Transverse colon (tissue), 4 donors: ENCODE measurements around the gene LNX1. TPM values are rescaled to one million over a fixed set of nuclear protein-coding genes. Genes with fewer than 3 reads are reported as not detected.

ENCODE experiments used
- DNase-seq: peaks from one replicate; pipeline ENCODE4 v3.0.0-alpha.2; 2019
- H3K27ac ChIP-seq, 4 donors: fragments of 200-600 bp; sonication (generic); 2 replicates each; pipeline ENCODE4 v1.5.1; 2016 to 2018; ENCODE audit warnings: inconsistent platforms in 4 of 4
- H3K27me3 ChIP-seq: fragments of 200-600 bp; sonication (generic); 2 replicates; pipeline ENCODE4 v1.5.1; 2017; ENCODE audit warnings: inconsistent platforms
- H3K36me3 ChIP-seq, 4 donors: fragments of 200-600 bp; sonication (generic); 2 replicates each; pipeline ENCODE4 v1.5.1; 2017 to 2019; ENCODE audit warnings: inconsistent platforms in 4 of 4
- H3K4me1 ChIP-seq, 4 donors: fragments of 200-600 bp; sonication (generic); 2 replicates each; pipeline ENCODE4 v1.5.1; 2017 to 2020; ENCODE audit warnings: inconsistent platforms in 4 of 4
- H3K4me3 ChIP-seq, 4 donors: fragments of 200-600 bp; sonication (generic); 1 replicate in 1 of 4; 2 replicates in 3 of 4; pipeline versions ENCODE4 v1.5.1 to v1.6.1; 2017 to 2019; ENCODE audit warnings: inconsistent platforms in 4 of 4
- H3K9me3 ChIP-seq, 2 donors: fragments of 200-600 bp; sonication (generic); 2 replicates each; pipeline ENCODE4 v1.5.1; 2017 to 2019; ENCODE audit warnings: inconsistent platforms in 2 of 2
- CTCF ChIP-seq, 5 experiments: fragments of 200-600 bp in 3 of 5; fragments of 450-650 bp in 2 of 5; sonication (generic) in 3 of 5; IDR thresholded peaks; 1 replicate in 2 of 5; 2 replicates in 3 of 5; pipeline ENCODE4 v1.5.1; 2016 to 2017; ENCODE audit warnings: antibody characterized with exemption in 5 of 5, inconsistent platforms in 3 of 5, mild to moderate bottlenecking in 2 of 5, moderate library complexity in 1 of 5
- EP300 ChIP-seq: sonication (generic); formaldehyde crosslinking; IDR thresholded peaks from one replicate; pipeline ENCODE4 v1.6.1; 2017; ENCODE audit warnings: antibody characterized with exemption, low read depth
- POLR2A ChIP-seq: fragments of 450-650 bp; IDR thresholded peaks from one replicate; pipeline ENCODE4 v1.6.1; 2016; ENCODE audit warnings: antibody characterized with exemption, mild to moderate bottlenecking, moderate library complexity
- POLR2AphosphoS5 ChIP-seq, 3 donors: sonication (generic); formaldehyde crosslinking; IDR thresholded peaks; one replicate each; pipeline ENCODE4 v1.6.1; 2016; ENCODE audit warnings: antibody characterized with exemption in 3 of 3
- WGBS, 2 donors: methylation state at CpG; one replicate each; pipeline ENCODE4 v1.1.5; 2018; ENCODE audit warnings: low coverage in 1 of 2; 5-methylcytosine and 5-hydroxymethylcytosine counted together
- in situ Hi-C, 4 donors: fragments of 200-750 bp; cut with MboI; loops; one replicate each; pipeline versions ENCODE4 v1.15.0 to v1.15.1; 2017; ENCODE audit warnings: low sequenced_read_pairs in 3 of 4, low pct_ligation_motif_present in 1 of 4, low pct_unique_long_range_greater_than_20kb in 1 of 4
- intact Hi-C: fragments of 100-400 bp; cut with DNase I; formaldehyde crosslinking; loops from one replicate; pipeline ENCODE4 v1.15.1; 2023; ENCODE audit warnings: low total_unique reads
- total RNA-seq, 4 donors: library from RNA; depleted of rRNA; stranded (reverse); fragments of >200 nt; gene quantifications; one replicate each; pipeline ENCODE4 v1.1.0, GENCODE V29; 2016

LNX1 gene
- total RNA-seq, 4 donors from 2014 or later, result 2.6 to 35.5 (median 18.1) TPM

DNA sequence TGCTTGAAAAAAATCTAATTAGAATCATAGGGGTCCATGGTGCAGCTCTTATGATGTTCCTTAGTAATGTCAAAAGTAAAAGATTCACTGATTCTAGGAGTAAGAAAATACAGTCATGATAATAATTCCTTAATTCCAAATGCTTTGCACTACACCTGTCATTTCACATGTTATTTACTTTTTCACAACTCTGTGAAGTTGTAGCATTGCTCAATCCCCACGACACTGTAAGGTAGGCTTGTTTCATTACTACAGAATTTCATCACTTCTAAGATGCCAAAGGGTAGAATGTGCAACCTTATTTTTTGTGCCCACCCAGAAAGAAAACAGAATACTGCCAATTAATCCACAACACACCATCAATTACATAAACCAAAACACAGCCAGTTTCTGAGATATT lies 46.1 kb upstream of the LNX1 start:
- DNase-seq, result no peak
- intact Hi-C loops (no loop called here), in situ Hi-C loops (no loop called here)
- no peak overlapping the region for H3K27ac ChIP-seq
- 21 to 61% methylated on average over 1 of the region's 1 CpG for WGBS, 2 donors
- no peaks in the 10 kb centered on the region for H3K36me3 ChIP-seq
- TF ChIP-seq POLR2AphosphoS5 (IDR thresholded peaks at IDR 0.05), result no peak
- no peak for TF ChIP-seq POLR2A
- no peak for TF ChIP-seq CTCF (IDR thresholded peaks at IDR 0.05)
- TF ChIP-seq EP300, result no peak
- no peak overlapping the region for H3K4me3 ChIP-seq
- no peaks in the 10 kb centered on the region for H3K27me3 ChIP-seq
- peaks cover 0 to 9% (median 0%) of the 10 kb centered on the region in 4 donors for H3K4me1 ChIP-seq
- no peaks in the 10 kb centered on the region for H3K9me3 ChIP-seq

- no peak for TF ChIP-seq POLR2A
- peak in 1 of 3 donors; percentile 34 for TF ChIP-seq POLR2AphosphoS5 (IDR thresholded peaks at IDR 0.05)
- Histone ChIP-seq H3K9me3 (no peaks in the 10 kb centered on the region), H3K36me3 (no peaks in the 10 kb centered on the region), H3K27ac (peak overlapping the region in 1 of 4 donors; percentile 19), H3K27me3 (no peaks in the 10 kb centered on the region), H3K4me3 (no peak overlapping the region), H3K4me1 (peaks cover 0 to 5% (median 0%) of the 10 kb centered on the region in 4 donors)
- 61 to 68% methylated on average over 4 to 5 of the region's 5 CpGs for WGBS, 2 donors
- in situ Hi-C loops (no loop called here), intact Hi-C loops (no loop called here)
- no peak for DNase-seq
Measured at GRCh38 chr4:53635697-53636483, 44.6 kb upstream of the LNX1 start.

DNA sequence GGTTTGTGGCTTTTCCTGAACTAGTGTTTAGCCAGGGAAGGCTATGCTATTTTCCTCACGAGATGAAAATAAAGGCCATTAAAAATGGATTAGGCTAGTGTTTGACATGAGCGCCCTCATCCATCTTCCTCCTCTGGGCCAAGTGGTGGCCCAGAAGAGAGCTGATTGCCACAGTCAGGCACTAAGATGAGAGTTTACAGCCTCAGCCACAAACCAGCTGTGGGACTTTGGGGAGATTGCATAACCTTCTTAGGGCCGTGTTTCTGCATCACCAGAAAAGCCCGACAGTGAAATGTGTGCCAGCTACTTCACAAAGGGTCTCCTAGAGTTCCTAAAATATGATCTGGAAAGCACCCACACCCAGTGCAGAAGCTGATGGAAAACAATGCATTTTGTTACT lies 42.3 kb upstream of the LNX1 start:
- no peak for DNase-seq
- WGBS, 2 donors, result 56% methylated on average over 2 to 4 of the region's 4 CpGs
- no peaks in the 10 kb centered on the region for H3K9me3 ChIP-seq
- peak overlapping the region in 2 of 4 donors; percentile 30 to 45 for H3K27ac ChIP-seq
- H3K36me3 ChIP-seq, result no peaks in the 10 kb centered on the region
- TF ChIP-seq CTCF (IDR thresholded peaks at IDR 0.05) (no peak), POLR2AphosphoS5 (IDR thresholded peaks at IDR 0.05) (peak in 1 of 3 donors; percentile 14), POLR2A (no peak), EP300 (no peak)
- no peaks in the 10 kb centered on the region for H3K27me3 ChIP-seq
- H3K4me1 ChIP-seq, result no peaks in the 10 kb centered on the region
- in situ Hi-C loops, result no loop called here
- intact Hi-C loops, result no loop called here
- H3K4me3 ChIP-seq, result no peak overlapping the region

- 0 to 77% methylated on average over 1 of the region's 1 CpG for WGBS, 2 donors
- intact Hi-C loops (no loop called here), in situ Hi-C loops (no loop called here)
- Histone ChIP-seq H3K4me3 (no peak overlapping the region), H3K4me1 (no peaks in the 10 kb centered on the region), H3K36me3 (no peaks in the 10 kb centered on the region), H3K9me3 (no peaks in the 10 kb centered on the region), H3K27me3 (no peaks in the 10 kb centered on the region), H3K27ac (no peak overlapping the region)
- no peak for TF ChIP-seq POLR2AphosphoS5 (IDR thresholded peaks at IDR 0.05)
- no peak for TF ChIP-seq POLR2A
- TF ChIP-seq EP300, result no peak
- TF ChIP-seq CTCF (IDR thresholded peaks at IDR 0.05), result no peak
- no peak for DNase-seq
Measured at GRCh38 chr4:53629296-53629695, 38.0 kb upstream of the LNX1 start.
